ENCODE measurements around the gene PRIMA1.

PRIMA1 gene

GRCh38 chr14:93728651-93729016 is 59.7 kb downstream of the PRIMA1 start:
- DNase-seq, result no peak

GRCh38 chr14:93727917-93728650 is 60.2 kb downstream of the PRIMA1 start:
- no peak for DNase-seq

GRCh38 chr14:93727039-93727740 is 61.1 kb downstream of the PRIMA1 start:
- no peak for DNase-seq

- DNase-seq, result no peak
These were observed 62.3 kb downstream of the PRIMA1 start for GRCh38 chr14:93725993-93726392.

- DNase-seq, result no peak
These were observed 63.2 kb downstream of the PRIMA1 start for GRCh38 chr14:93725002-93725582.

- no peak for DNase-seq
These were observed 65.3 kb downstream of the PRIMA1 start for GRCh38 chr14:93723001-93723400.

- no peak for DNase-seq
These were observed 67.3 kb downstream of the PRIMA1 start for GRCh38 chr14:93720981-93721483.

GRCh38 chr14:93720076-93720815 is 68.0 kb downstream of the PRIMA1 start:
- no peak for DNase-seq

- no peak for DNase-seq
These were observed 69.0 kb downstream of the PRIMA1 start for GRCh38 chr14:93719256-93719655.

GRCh38 chr14:93717668-93718320 is 70.5 kb downstream of the PRIMA1 start:
- no peak for DNase-seq

- DNase-seq, result no peak
These were observed 71.3 kb downstream of the PRIMA1 start for GRCh38 chr14:93716746-93717667.

GRCh38 chr14:93716002-93716745 is 72.1 kb downstream of the PRIMA1 start:
- peak; percentile 45 to 74 (median 66) for DNase-seq

GRCh38 chr14:93715279-93715927 is 72.9 kb downstream of the PRIMA1 start:
- DNase-seq, result no peak

GRCh38 chr14:93714605-93715004 is 73.7 kb downstream of the PRIMA1 start:
- no peak for DNase-seq

- DNase-seq, result no peak
These were observed 74.4 kb downstream of the PRIMA1 start for GRCh38 chr14:93713726-93714405.

- DNase-seq, result no peak
These were observed 75.2 kb downstream of the PRIMA1 start for GRCh38 chr14:93712838-93713724.

GRCh38 chr14:93712079-93712837 is 76.0 kb downstream of the PRIMA1 start:
- DNase-seq, result no peak
